Endodermal cell (in vitro differentiated cells): ENCODE results near the gene RTP2. TPM values are rescaled to one million over a fixed set of nuclear protein-coding genes. Genes with fewer than 3 reads are reported as not detected.
A peak's percentile ranks its signal among the peaks of the same experiment; 100 is the strongest.

Source experiments
- DNase-seq: peaks from one replicate; pipeline ENCODE4 v3.0.0-alpha.2; 2017
- H3K27ac ChIP-seq: 2 replicates; pipeline ENCODE4 v1.5.1; 2013; ENCODE audit warnings: mild to moderate bottlenecking, low read depth, low read length, moderate library complexity
- H3K27me3 ChIP-seq: 2 replicates; pipeline ENCODE4 v1.6.1; 2013; ENCODE audit warnings: mild to moderate bottlenecking, low read length, moderate library complexity; ENCODE audit not compliant: insufficient read depth, control insufficient read depth, poor library complexity, severe bottlenecking
- H3K36me3 ChIP-seq: 2 replicates; pipeline ENCODE4 v1.7.0; 2013; ENCODE audit warnings: mild to moderate bottlenecking, low read length, moderate library complexity; ENCODE audit not compliant: control insufficient read depth, insufficient read depth
- H3K4me1 ChIP-seq: one replicate; pipeline ENCODE4 v1.7.0; 2013; ENCODE audit warnings: low read length; ENCODE audit not compliant: control insufficient read depth, insufficient read depth
- H3K4me3 ChIP-seq: 2 replicates; pipeline ENCODE4 v1.5.1; 2013; ENCODE audit warnings: mild to moderate bottlenecking, low read length, moderate library complexity
- H3K9ac ChIP-seq: 2 replicates; pipeline ENCODE4 v1.6.1; 2013; ENCODE audit warnings: mild to moderate bottlenecking, low read length, moderate library complexity; ENCODE audit not compliant: poor library complexity, severe bottlenecking; ENCODE audit errors: extremely low read depth
- H3K9me3 ChIP-seq: 2 replicates; pipeline ENCODE4 v1.6.1; 2013; ENCODE audit warnings: mild to moderate bottlenecking, low read length, moderate library complexity; ENCODE audit not compliant: control insufficient read depth
- H3K27ac Mint-ChIP-seq: 2 replicates; pipeline ENCODE4 v1.8.0; 2020; ENCODE audit warnings: mixed read lengths
- H3K27me3 Mint-ChIP-seq: 2 replicates; pipeline ENCODE4 v1.8.0; 2021; ENCODE audit warnings: mild to moderate bottlenecking, mixed read lengths; ENCODE audit not compliant: insufficient read depth
- H3K36me3 Mint-ChIP-seq: 2 replicates; pipeline ENCODE4 v1.8.0; 2020; ENCODE audit warnings: low read depth, mixed read lengths
- H3K4me1 Mint-ChIP-seq: 2 replicates; pipeline ENCODE4 v1.8.0; 2020; ENCODE audit warnings: mixed read lengths
- H3K4me3 Mint-ChIP-seq: 2 replicates; pipeline ENCODE4 v1.8.0; 2020; ENCODE audit warnings: mild to moderate bottlenecking, moderate library complexity, mixed read lengths
- H3K9me3 Mint-ChIP-seq: 2 replicates; pipeline ENCODE4 v1.8.0; 2020; ENCODE audit warnings: mild to moderate bottlenecking, mixed read lengths
- WGBS, 2 experiments: methylation state at CpG; one replicate each; pipeline versions ENCODE4 v1.1.5 to v1.1.7; 2013; ENCODE audit warnings: missing lambda C conversion rate in 2 of 2, mixed read lengths in 1 of 2; ENCODE audit not compliant: insufficient coverage in 1 of 2, insufficient read length in 1 of 2; 5-methylcytosine and 5-hydroxymethylcytosine counted together
- total RNA-seq, 2 donors: library from RNA; stranded (reverse); fragmentation: NEBNext Ultra II Directional in 1 of 2; extraction: Animal tissue kit (Norgen Biotek cat#: 25700) in 1 of 2; gene quantifications; 2 replicates in 1 of 2; 3 replicates in 1 of 2; pipeline ENCODE4 v1.2.1, GENCODE V29; 2021
- TF ChIP-seq, protein P1 (sequence below): fragments of 200-600 bp; sonication (generic); conservative IDR thresholded peaks from 2 replicates; pipeline ENCODE4 v1.5.0; 2021; ENCODE audit warnings: antibody characterized with exemption, mild to moderate bottlenecking

Gene RTP2
- total RNA-seq, 2 donors from 2014 or later = not detected

DNA sequence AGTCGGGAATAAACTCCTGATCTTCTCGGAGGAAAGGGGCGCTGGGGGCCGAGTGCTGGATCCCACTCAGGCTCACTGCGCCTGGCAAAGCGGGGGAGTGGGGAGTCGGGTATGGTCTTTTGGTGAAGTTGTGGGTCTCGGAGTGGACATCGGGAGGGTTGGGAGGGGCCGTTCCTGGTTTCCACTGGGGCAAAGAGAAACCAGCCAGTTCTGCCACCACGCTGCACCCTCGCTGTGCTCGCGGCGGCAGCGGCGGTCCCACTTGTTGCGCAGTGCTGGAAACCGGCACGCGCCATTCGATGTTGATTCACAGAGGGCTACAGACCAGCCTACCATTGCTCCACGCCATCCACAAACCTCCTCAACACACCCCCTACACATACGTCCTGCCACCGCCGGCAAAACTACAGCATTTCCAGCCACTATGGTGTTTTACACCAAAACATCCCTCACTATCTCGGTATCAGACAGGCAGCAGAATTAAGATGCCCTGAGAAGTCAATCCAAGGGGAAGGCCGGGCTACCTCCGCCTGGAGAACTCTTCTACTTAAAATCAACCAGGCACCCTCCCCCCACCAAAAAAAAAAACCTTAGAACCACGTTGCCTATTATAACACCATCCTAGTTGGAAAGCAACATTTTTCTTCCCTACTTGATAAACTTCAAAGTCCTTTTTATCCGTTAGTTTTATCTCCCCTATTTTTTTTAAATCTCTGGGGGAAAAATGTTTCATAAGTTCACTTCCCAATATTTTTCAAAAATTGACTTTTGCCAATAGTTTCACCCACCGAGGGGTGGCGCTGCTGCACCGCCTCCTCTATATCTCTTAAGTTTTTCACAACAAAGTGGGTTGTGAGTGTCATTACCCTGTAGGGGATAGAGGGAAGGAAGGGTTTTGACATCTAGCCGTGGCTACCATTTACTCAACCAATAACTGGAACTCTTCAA lies 39.3 kb upstream of the RTP2 start:
- 2 to 3% methylated on average over 14 to 34 of the region's 35 CpGs for WGBS, 2 experiments
- Mint-ChIP-seq H3K36me3 (no peaks in the 10 kb centered on the region), H3K27me3 (peaks cover 44% of the 10 kb centered on the region), H3K4me1 (peaks cover 23% of the 10 kb centered on the region), H3K9me3 (no peaks in the 10 kb centered on the region), H3K4me3 (peak overlapping the region; percentile 71), H3K27ac (no peak overlapping the region)
- Histone ChIP-seq H3K27me3 (peaks cover 34% of the 10 kb centered on the region), H3K27ac (no peak overlapping the region), H3K36me3 (no peaks in the 10 kb centered on the region), H3K9ac (peak overlapping the region; percentile 6), H3K4me1 (no peaks in the 10 kb centered on the region), H3K4me3 (peak overlapping the region; percentile 85), H3K9me3 (no peaks in the 10 kb centered on the region)
- TF ChIP-seq, protein P1, sequence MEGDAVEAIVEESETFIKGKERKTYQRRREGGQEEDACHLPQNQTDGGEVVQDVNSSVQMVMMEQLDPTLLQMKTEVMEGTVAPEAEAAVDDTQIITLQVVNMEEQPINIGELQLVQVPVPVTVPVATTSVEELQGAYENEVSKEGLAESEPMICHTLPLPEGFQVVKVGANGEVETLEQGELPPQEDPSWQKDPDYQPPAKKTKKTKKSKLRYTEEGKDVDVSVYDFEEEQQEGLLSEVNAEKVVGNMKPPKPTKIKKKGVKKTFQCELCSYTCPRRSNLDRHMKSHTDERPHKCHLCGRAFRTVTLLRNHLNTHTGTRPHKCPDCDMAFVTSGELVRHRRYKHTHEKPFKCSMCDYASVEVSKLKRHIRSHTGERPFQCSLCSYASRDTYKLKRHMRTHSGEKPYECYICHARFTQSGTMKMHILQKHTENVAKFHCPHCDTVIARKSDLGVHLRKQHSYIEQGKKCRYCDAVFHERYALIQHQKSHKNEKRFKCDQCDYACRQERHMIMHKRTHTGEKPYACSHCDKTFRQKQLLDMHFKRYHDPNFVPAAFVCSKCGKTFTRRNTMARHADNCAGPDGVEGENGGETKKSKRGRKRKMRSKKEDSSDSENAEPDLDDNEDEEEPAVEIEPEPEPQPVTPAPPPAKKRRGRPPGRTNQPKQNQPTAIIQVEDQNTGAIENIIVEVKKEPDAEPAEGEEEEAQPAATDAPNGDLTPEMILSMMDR = peak; percentile 99
- peak; percentile 82 for DNase-seq

DNA sequence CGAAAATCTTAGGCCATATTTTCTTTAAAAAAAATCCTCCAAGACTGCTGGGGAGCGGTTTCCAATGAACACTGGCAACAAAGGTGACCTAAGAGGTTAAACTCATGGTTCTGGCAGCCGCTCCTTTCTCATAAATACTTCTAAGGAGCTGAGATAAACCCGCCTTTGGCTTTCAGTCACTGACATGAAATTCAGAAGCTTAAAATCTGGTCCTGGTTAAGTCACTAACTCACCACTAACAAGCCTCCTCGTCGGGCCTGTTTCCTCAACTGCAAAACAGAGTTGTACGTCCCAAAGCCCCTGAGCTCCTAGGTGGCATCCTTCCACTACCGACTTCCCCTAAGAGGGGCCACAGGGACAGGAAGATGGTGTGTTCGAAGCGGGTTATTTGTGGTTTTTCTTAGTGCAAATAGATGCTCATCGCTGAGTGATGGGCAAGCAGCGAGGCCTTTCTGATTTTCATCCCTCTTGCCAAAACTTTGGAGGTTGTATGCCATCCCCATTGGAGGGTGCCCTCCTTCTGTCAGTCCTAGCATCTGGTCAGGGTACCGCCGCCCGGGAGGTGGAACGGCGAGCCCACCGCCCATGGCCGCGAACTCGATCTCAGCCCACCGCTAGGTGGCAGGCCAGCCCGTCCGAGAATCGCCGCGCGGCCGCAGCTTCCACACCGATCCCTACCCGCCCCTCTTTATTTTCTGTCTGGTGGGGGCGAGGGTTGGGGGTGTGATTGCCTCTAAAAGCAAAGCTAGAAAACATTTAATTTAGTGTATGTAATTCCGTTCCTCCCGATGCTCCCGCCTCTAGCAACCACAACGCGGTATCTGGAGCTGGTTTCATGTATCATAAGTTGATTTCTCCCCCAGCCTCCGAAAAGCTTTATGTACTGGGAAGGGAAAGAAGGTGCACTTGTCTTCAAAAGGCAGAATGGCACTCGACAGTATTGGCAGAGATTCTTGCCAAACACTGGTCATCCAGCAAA lies 38.4 kb upstream of the RTP2 start:
- peak overlapping the region; percentile 85 for H3K4me3 ChIP-seq
- TF ChIP-seq, protein P1 = peak; percentile 97
- Mint-ChIP-seq H3K4me1 (peaks cover 23% of the 10 kb centered on the region), H3K4me3 (peak overlapping the region; percentile 71), H3K36me3 (no peaks in the 10 kb centered on the region), H3K27ac (peak overlapping the region; percentile 26), H3K9me3 (no peaks in the 10 kb centered on the region), H3K27me3 (peaks cover 53% of the 10 kb centered on the region)
- peak; percentile 90 for DNase-seq
- H3K27ac ChIP-seq = peak overlapping the region; percentile 4
- peak overlapping the region; percentile 6 for H3K9ac ChIP-seq
- H3K36me3 ChIP-seq = no peaks in the 10 kb centered on the region
- H3K4me1 ChIP-seq = peaks cover 7% of the 10 kb centered on the region
- H3K9me3 ChIP-seq = no peaks in the 10 kb centered on the region
- WGBS, 2 experiments = 10 to 49% methylated on average over 8 to 39 of the region's 39 CpGs
- H3K27me3 ChIP-seq = peaks cover 34% of the 10 kb centered on the region
